ENCODE results near the gene SAMM50.

The SAMM50 gene

DNA sequence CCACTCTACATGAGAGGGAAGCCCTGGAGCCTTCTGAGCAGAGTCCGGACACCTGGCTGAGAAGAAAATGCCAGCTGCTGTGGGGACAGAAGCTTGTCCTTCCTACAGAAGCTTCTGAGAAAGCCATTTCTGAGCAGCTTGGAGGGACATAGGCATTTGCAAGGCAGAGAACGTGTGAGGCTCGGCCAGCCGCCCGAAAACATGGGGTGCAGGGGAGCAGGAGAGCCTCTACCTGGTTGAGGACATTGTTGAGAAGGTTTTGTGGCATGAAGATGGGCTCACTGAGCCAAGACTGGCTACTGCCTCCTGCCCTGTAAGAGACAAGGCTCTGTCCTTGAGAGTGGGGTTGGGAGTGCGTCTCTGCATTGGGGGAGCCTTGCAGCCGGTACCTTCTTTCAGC is 25.3 kb downstream of the SAMM50 start:
- peaks cover 42 to 95% of the 10 kb centered on the region in 2 donors for H3K36me3 ChIP-seq (replicated peaks in 1 of 2; ENCODE audit: control insufficient read depth in 2 of 2, insufficient read depth in 2 of 2, low read length in 2 of 2)
- peaks cover 2% of the 10 kb centered on the region for H3K79me1 ChIP-seq (ENCODE audit: low read depth, low read length)

DNA sequence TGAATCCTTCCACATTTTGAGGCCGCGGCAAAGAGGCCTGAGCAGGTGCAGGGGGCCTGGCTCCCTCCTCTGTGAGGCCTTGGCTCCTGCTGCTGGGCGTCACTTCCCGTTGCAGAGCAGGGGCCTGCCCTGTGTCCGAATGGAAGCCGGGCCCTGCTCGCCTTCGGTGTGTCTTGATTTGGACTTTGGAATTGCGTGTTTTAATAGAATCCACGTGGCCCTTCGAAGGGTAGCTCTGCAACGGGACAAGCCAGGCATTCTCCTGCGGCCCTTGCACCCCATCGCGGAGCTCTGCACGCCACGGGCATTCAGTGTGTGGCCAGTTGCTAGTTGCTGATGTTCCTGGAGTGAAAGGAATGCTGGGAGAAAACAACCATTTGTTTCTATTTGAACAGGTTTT is 25.8 kb downstream of the SAMM50 start:
- Histone ChIP-seq H3K36me3 (replicated peaks in 1 of 2; ENCODE audit: control insufficient read depth in 2 of 2, insufficient read depth in 2 of 2, low read length in 2 of 2) (peaks cover 41 to 93% of the 10 kb centered on the region in 2 donors), H3K79me1 (ENCODE audit: low read depth, low read length) (peaks cover 2% of the 10 kb centered on the region), H2BK12ac (ENCODE audit: low read length) (no peak overlapping the region), H2AFZ (ENCODE audit: low read length) (no peak overlapping the region), H4K8ac (ENCODE audit: low read depth, low read length) (no peak overlapping the region), H3K9me3 (replicated peaks in 1 of 2; ENCODE audit: control insufficient read depth in 2 of 2, insufficient read depth in 1 of 2, low read depth in 1 of 2, low read length in 2 of 2) (no peaks in the 10 kb centered on the region), H3K9ac (ENCODE audit: low read depth, low read length, poor library complexity) (no peak overlapping the region), H3K4me3 (ENCODE audit: low read length in 2 of 2) (peak overlapping the region in 1 of 2 donors; percentile 4), H3K14ac (ENCODE audit: low read length) (no peak overlapping the region), H3K18ac (ENCODE audit: low read length) (no peak overlapping the region), H3K4ac (ENCODE audit: low read length) (no peak overlapping the region), H3K27me3 (ENCODE audit: control insufficient read depth in 3 of 3, insufficient read depth in 3 of 3, low read depth in 1 of 3, low read length in 3 of 3) (no peaks in the 10 kb centered on the region), H2BK15ac (ENCODE audit: low read length) (no peak overlapping the region), H2BK120ac (ENCODE audit: low read depth, low read length) (no peak overlapping the region), H3K23ac (ENCODE audit: low read depth, low read length, poor library complexity) (peak overlapping the region; percentile 26), H4K91ac (ENCODE audit: low read depth, low read length, poor library complexity) (no peak overlapping the region), H2BK5ac (ENCODE audit: low read length) (no peak overlapping the region), H3K27ac (replicated peaks; ENCODE audit: low read length) (no peak overlapping the region), H3K4me2 (ENCODE audit: insufficient read depth, low read length, poor library complexity, severe bottlenecking) (no peak overlapping the region), H2AK5ac (ENCODE audit: low read depth, low read length) (no peak overlapping the region), H3K4me1 (ENCODE audit: control insufficient read depth in 2 of 2, insufficient read depth in 1 of 2, low read depth in 1 of 2, low read length in 2 of 2) (no peaks in the 10 kb centered on the region)
- WGBS, 2 donors (ENCODE audit: extremely low coverage in 2 of 2, insufficient read length in 2 of 2, insufficient replicate concordance in 1 of 2) = no CpG with 5 or more reads among the region's 17 CpGs
- no peak for DNase-seq (ENCODE audit: low spot score)

More for the DNA sequence above, 25.3 kb downstream of the SAMM50 start:
- H2BK5ac ChIP-seq (ENCODE audit: low read length) = no peak overlapping the region
- no peak overlapping the region for H4K91ac ChIP-seq (ENCODE audit: low read depth, low read length, poor library complexity)
- no peak overlapping the region for H3K14ac ChIP-seq (ENCODE audit: low read length)
- H3K9ac ChIP-seq (ENCODE audit: low read depth, low read length, poor library complexity) = peak overlapping the region; percentile 70
- H3K4me1 ChIP-seq (ENCODE audit: control insufficient read depth in 2 of 2, insufficient read depth in 1 of 2, low read depth in 1 of 2, low read length in 2 of 2) = no peaks in the 10 kb centered on the region
- H3K27ac ChIP-seq (replicated peaks; ENCODE audit: low read length) = no peak overlapping the region
- no peak overlapping the region for H4K8ac ChIP-seq (ENCODE audit: low read depth, low read length)
- H3K4me3 ChIP-seq (ENCODE audit: low read length in 2 of 2) = no peak overlapping the region
- H2BK12ac ChIP-seq (ENCODE audit: low read length) = no peak overlapping the region
- DNase-seq (ENCODE audit: low spot score) = no peak
- no peak overlapping the region for H2AFZ ChIP-seq (ENCODE audit: low read length)
- peak overlapping the region; percentile 26 for H3K23ac ChIP-seq (ENCODE audit: low read depth, low read length, poor library complexity)
- no peaks in the 10 kb centered on the region for H3K27me3 ChIP-seq (ENCODE audit: control insufficient read depth in 3 of 3, insufficient read depth in 3 of 3, low read depth in 1 of 3, low read length in 3 of 3)
- WGBS, 2 donors (ENCODE audit: extremely low coverage in 2 of 2, insufficient read length in 2 of 2, insufficient replicate concordance in 1 of 2) = no CpG with 5 or more reads among the region's 7 CpGs
- H2BK120ac ChIP-seq (ENCODE audit: low read depth, low read length) = no peak overlapping the region
- no peak overlapping the region for H3K18ac ChIP-seq (ENCODE audit: low read length)
- H2BK15ac ChIP-seq (ENCODE audit: low read length) = no peak overlapping the region
- no peaks in the 10 kb centered on the region for H3K9me3 ChIP-seq (replicated peaks in 1 of 2; ENCODE audit: control insufficient read depth in 2 of 2, insufficient read depth in 1 of 2, low read depth in 1 of 2, low read length in 2 of 2)
- H2AK5ac ChIP-seq (ENCODE audit: low read depth, low read length) = no peak overlapping the region
- H3K4ac ChIP-seq (ENCODE audit: low read length) = no peak overlapping the region
- H3K4me2 ChIP-seq (ENCODE audit: insufficient read depth, low read length, poor library complexity, severe bottlenecking) = no peak overlapping the region

DNA sequence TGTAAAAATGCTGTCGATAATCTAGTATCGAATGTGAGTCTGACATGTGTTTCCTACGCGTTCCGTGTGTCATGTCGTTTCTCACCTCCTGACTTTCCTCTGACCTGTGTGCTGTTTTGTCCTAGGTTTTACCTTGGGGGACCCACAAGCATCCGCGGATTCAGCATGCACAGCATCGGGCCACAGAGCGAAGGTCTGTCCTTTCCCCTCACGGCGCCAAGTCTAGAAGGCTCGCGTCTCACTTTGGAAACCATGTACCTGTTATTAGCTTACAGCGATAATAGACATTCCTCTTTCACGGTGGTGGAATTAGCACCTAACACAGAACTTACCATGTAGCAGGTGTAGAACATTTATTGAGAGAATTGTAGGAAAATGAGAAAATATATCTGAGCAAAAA is 28.6 kb downstream of the SAMM50 start:
- no CpG with 5 or more reads among the region's 16 CpGs for WGBS, 2 donors (ENCODE audit: extremely low coverage in 2 of 2, insufficient read length in 2 of 2, insufficient replicate concordance in 1 of 2)
- Histone ChIP-seq H3K18ac (ENCODE audit: low read length) (no peak overlapping the region), H2BK5ac (ENCODE audit: low read length) (no peak overlapping the region), H3K27ac (replicated peaks; ENCODE audit: low read length) (no peak overlapping the region), H3K9ac (ENCODE audit: low read depth, low read length, poor library complexity) (no peak overlapping the region), H2AK5ac (ENCODE audit: low read depth, low read length) (no peak overlapping the region), H2BK15ac (ENCODE audit: low read length) (no peak overlapping the region), H2BK12ac (ENCODE audit: low read length) (no peak overlapping the region), H3K4me3 (ENCODE audit: low read length in 2 of 2) (no peak overlapping the region), H3K4me1 (ENCODE audit: control insufficient read depth in 2 of 2, insufficient read depth in 1 of 2, low read depth in 1 of 2, low read length in 2 of 2) (no peaks in the 10 kb centered on the region), H3K9me3 (replicated peaks in 1 of 2; ENCODE audit: control insufficient read depth in 2 of 2, insufficient read depth in 1 of 2, low read depth in 1 of 2, low read length in 2 of 2) (no peaks in the 10 kb centered on the region), H3K14ac (ENCODE audit: low read length) (no peak overlapping the region), H3K4ac (ENCODE audit: low read length) (no peak overlapping the region), H2BK120ac (ENCODE audit: low read depth, low read length) (no peak overlapping the region), H3K23ac (ENCODE audit: low read depth, low read length, poor library complexity) (no peak overlapping the region), H4K91ac (ENCODE audit: low read depth, low read length, poor library complexity) (no peak overlapping the region), H3K36me3 (replicated peaks in 1 of 2; ENCODE audit: control insufficient read depth in 2 of 2, insufficient read depth in 2 of 2, low read length in 2 of 2) (peaks cover 31 to 93% of the 10 kb centered on the region in 2 donors), H3K79me1 (ENCODE audit: low read depth, low read length) (peaks cover 2% of the 10 kb centered on the region), H2AFZ (ENCODE audit: low read length) (no peak overlapping the region), H3K4me2 (ENCODE audit: insufficient read depth, low read length, poor library complexity, severe bottlenecking) (no peak overlapping the region), H4K8ac (ENCODE audit: low read depth, low read length) (no peak overlapping the region), H3K27me3 (ENCODE audit: control insufficient read depth in 3 of 3, insufficient read depth in 3 of 3, low read depth in 1 of 3, low read length in 3 of 3) (no peaks in the 10 kb centered on the region)
- no peak for DNase-seq (ENCODE audit: low spot score)

DNA sequence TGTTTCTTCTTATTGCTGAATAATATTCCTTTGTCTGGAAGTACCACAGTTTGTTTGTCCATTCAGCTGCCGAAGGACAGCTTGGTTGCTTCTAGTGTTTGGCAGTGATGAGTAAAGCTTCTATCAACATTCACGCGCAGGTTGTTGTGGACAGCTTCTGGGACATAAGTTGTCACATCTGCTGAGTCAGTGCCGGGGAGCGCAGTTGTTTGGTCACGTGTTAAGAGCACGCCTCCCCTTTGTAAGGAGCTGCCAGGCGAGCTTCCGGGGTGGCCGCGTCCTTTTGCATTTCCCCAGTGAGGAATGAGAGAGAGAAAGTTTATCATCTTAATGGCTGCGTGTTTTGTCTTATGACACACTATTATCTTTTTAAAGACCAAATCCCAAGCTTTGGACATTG is 30.3 kb downstream of the SAMM50 start:
- WGBS, 2 donors (ENCODE audit: extremely low coverage in 2 of 2, insufficient read length in 2 of 2, insufficient replicate concordance in 1 of 2) = no CpG with 5 or more reads among the region's 12 CpGs
- Histone ChIP-seq H3K79me1 (ENCODE audit: low read depth, low read length) (peaks cover 2% of the 10 kb centered on the region), H2BK120ac (ENCODE audit: low read depth, low read length) (no peak overlapping the region), H3K4me2 (ENCODE audit: insufficient read depth, low read length, poor library complexity, severe bottlenecking) (no peak overlapping the region), H2BK5ac (ENCODE audit: low read length) (no peak overlapping the region), H2BK12ac (ENCODE audit: low read length) (no peak overlapping the region), H3K36me3 (replicated peaks in 1 of 2; ENCODE audit: control insufficient read depth in 2 of 2, insufficient read depth in 2 of 2, low read length in 2 of 2) (peaks cover 25 to 92% of the 10 kb centered on the region in 2 donors), H4K91ac (ENCODE audit: low read depth, low read length, poor library complexity) (no peak overlapping the region), H2AFZ (ENCODE audit: low read length) (no peak overlapping the region), H3K4me3 (ENCODE audit: low read length in 2 of 2) (no peak overlapping the region), H3K27me3 (ENCODE audit: control insufficient read depth in 3 of 3, insufficient read depth in 3 of 3, low read depth in 1 of 3, low read length in 3 of 3) (no peaks in the 10 kb centered on the region), H2AK5ac (ENCODE audit: low read depth, low read length) (no peak overlapping the region), H3K27ac (replicated peaks; ENCODE audit: low read length) (no peak overlapping the region), H3K4ac (ENCODE audit: low read length) (no peak overlapping the region), H3K18ac (ENCODE audit: low read length) (no peak overlapping the region), H3K23ac (ENCODE audit: low read depth, low read length, poor library complexity) (no peak overlapping the region), H2BK15ac (ENCODE audit: low read length) (no peak overlapping the region), H3K9me3 (replicated peaks in 1 of 2; ENCODE audit: control insufficient read depth in 2 of 2, insufficient read depth in 1 of 2, low read depth in 1 of 2, low read length in 2 of 2) (no peaks in the 10 kb centered on the region), H3K4me1 (ENCODE audit: control insufficient read depth in 2 of 2, insufficient read depth in 1 of 2, low read depth in 1 of 2, low read length in 2 of 2) (no peaks in the 10 kb centered on the region), H4K8ac (ENCODE audit: low read depth, low read length) (no peak overlapping the region), H3K9ac (ENCODE audit: low read depth, low read length, poor library complexity) (no peak overlapping the region), H3K14ac (ENCODE audit: low read length) (no peak overlapping the region)
- no peak for DNase-seq (ENCODE audit: low spot score)
